Spleen (tissue), 11 donors: Measurements from ENCODE around the gene WDR4. TPM values are rescaled to one million over a fixed set of nuclear protein-coding genes. Genes with fewer than 3 reads are reported as not detected.

Experiments used
- DNase-seq: peaks from one replicate; pipeline ENCODE4 v3.0.0-alpha.2; 2020
- H3K27ac ChIP-seq, 8 donors: fragments of 200-600 bp; sonication (generic) in 7 of 8; 1 replicate in 4 of 8; 2 replicates in 4 of 8; pipeline versions ENCODE4 v1.5.0 to v1.8.0; 2016 to 2021; ENCODE audit warnings: inconsistent platforms in 4 of 8, mild to moderate bottlenecking in 4 of 8, moderate library complexity in 1 of 8
- H3K27me3 ChIP-seq, 7 donors: fragments of 200-600 bp; sonication (generic) in 6 of 7; replicated peaks in 1 of 7; 1 replicate in 4 of 7; 2 replicates in 3 of 7; pipeline versions ENCODE4 v1.5.0 to v1.8.0; 2016 to 2021; ENCODE audit warnings: inconsistent platforms in 3 of 7, mild to moderate bottlenecking in 1 of 7
- H3K36me3 ChIP-seq, 6 donors: fragments of 200-600 bp; sonication (generic) in 5 of 6; 1 replicate in 4 of 6; 2 replicates in 2 of 6; pipeline versions ENCODE4 v1.5.0 to v1.8.0; 2016 to 2021; ENCODE audit warnings: inconsistent platforms in 2 of 6
- H3K4me1 ChIP-seq, 6 donors: fragments of 200-600 bp; sonication (generic) in 5 of 6; 1 replicate in 3 of 6; 2 replicates in 3 of 6; pipeline versions ENCODE4 v1.5.0 to v1.8.0; 2016 to 2021; ENCODE audit warnings: inconsistent platforms in 3 of 6
- H3K4me3 ChIP-seq, 8 donors: fragments of 200-600 bp; sonication (generic) in 7 of 8; 1 replicate in 4 of 8; 2 replicates in 4 of 8; pipeline versions ENCODE4 v1.5.0 to v1.8.0; 2016 to 2021; ENCODE audit warnings: inconsistent platforms in 4 of 8, mild to moderate bottlenecking in 4 of 8, moderate library complexity in 2 of 8
- H3K9me3 ChIP-seq, 8 donors: fragments of 200-600 bp; sonication (generic) in 7 of 8; 1 replicate in 4 of 8; 2 replicates in 4 of 8; pipeline versions ENCODE4 v1.5.0 to v1.8.0; 2016 to 2021; ENCODE audit warnings: inconsistent platforms in 4 of 8
- POLR2A ChIP-seq, 3 donors: fragments of 450-650 bp; IDR thresholded peaks; one replicate each; pipeline ENCODE4 v1.5.1; 2017; ENCODE audit warnings: antibody characterized with exemption in 3 of 3, mild to moderate bottlenecking in 1 of 3
- POLR2AphosphoS5 ChIP-seq, 3 donors: sonication (generic); formaldehyde crosslinking; IDR thresholded peaks; one replicate each; pipeline ENCODE4 v1.5.1; 2017; ENCODE audit warnings: antibody characterized with exemption in 3 of 3
- WGBS, 5 donors: extraction: QIAGEN DNeasy Blood & Tissue Kit in 3 of 5; methylation state at CpG; one replicate each; pipeline versions ENCODE4 v1.1.5 to v1.1.7; 2013 to 2018; 5-methylcytosine and 5-hydroxymethylcytosine counted together
- intact Hi-C: fragments of 100-400 bp; cut with DNase I; formaldehyde crosslinking; loops from one replicate; pipeline ENCODE4 v1.15.0; 2023; ENCODE audit warnings: low total_unique reads
- polyA plus RNA-seq, 3 donors: library from polyadenylated mRNA; stranded (reverse); fragments of 200-250 nt; gene quantifications; one replicate each; pipeline ENCODE4 v1.2.1, GENCODE V29; 2013
- total RNA-seq, 7 donors: library from RNA; depleted of rRNA in 3 of 7; stranded (reverse); fragments of >200 nt in 3 of 7; fragmentation: NEBNext Ultra II Directional in 4 of 7; extraction: Animal tissue kit (Norgen Biotek cat#: 25700) in 4 of 7; gene quantifications; one replicate each; pipeline versions ENCODE4 v1.1.0 to v1.2.1, GENCODE V29; 2016 to 2021
- TF ChIP-seq, protein P1 (sequence below), 11 experiments: fragments of 200-600 bp in 7 of 11; fragments of 450-650 bp in 4 of 11; sonication (generic) in 4 of 11; IDR thresholded peaks in 8 of 11; conservative IDR thresholded peaks in 3 of 11; 1 replicate in 7 of 11; 2 replicates in 4 of 11; pipeline versions ENCODE4 v1.4.0 to v1.8.0; 2016 to 2021; ENCODE audit warnings: antibody characterized with exemption in 11 of 11, inconsistent platforms in 4 of 11, mild to moderate bottlenecking in 1 of 11
- donor health status: healthy with polysubstance abuse.
- donor health status: DM: no; HTN: no; CAD: no; lungs with moderate emphysema.
- donor health status: DM: no; HTN: no; CAD: no.
- donor health status: Bipolar disorder and iron deficiency.
- donor health status: healthy.
- donor health status: DM: no; HTN: no; CAD: no.
- donor health status: DM: yes; HTN: yes; CAD: no.

WDR4 gene
- total and polyA plus RNA-seq, 10 donors, result 6.1 to 31.3 (median 18.5) TPM

DNA sequence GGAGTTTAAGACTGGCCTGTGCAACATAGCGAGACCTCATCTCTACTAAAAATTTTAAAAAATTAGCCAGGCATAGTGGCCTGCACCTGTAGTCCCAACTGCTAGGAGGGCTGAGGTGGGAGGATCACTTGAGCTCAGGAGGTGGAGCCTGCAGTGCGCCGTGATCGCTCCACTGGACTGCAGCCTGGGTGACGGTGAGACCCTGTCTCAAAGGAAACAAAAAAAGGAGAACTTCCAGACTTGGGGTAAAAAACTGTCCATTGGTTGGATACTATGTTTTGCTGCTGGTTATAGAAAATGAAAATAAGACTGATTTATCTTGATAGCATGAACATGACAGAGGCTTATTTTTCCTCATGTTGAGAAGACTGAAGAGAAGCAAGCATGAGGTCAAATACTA, 79.4 kb downstream of the WDR4 start:
- H3K27ac ChIP-seq, result peak overlapping the region in 4 of 8 donors; percentile 41 to 74 (median 51)
- 41 to 66% (median 50%) methylated on average over 5 of the region's 5 CpGs for WGBS, 5 donors
- peak; percentile 87 for DNase-seq
- H3K27me3 ChIP-seq, result no peaks in the 10 kb centered on the region
- H3K4me1 ChIP-seq, result peaks cover 0 to 3% (median 0%) of the 10 kb centered on the region in 6 donors
- H3K36me3 ChIP-seq, result no peaks in the 10 kb centered on the region
- no peak overlapping the region for H3K4me3 ChIP-seq
- H3K9me3 ChIP-seq, result no peaks in the 10 kb centered on the region
- TF ChIP-seq POLR2A (IDR thresholded peaks at IDR 0.05) (no peak), POLR2AphosphoS5 (IDR thresholded peaks at IDR 0.05) (no peak)
- TF ChIP-seq, protein P1, sequence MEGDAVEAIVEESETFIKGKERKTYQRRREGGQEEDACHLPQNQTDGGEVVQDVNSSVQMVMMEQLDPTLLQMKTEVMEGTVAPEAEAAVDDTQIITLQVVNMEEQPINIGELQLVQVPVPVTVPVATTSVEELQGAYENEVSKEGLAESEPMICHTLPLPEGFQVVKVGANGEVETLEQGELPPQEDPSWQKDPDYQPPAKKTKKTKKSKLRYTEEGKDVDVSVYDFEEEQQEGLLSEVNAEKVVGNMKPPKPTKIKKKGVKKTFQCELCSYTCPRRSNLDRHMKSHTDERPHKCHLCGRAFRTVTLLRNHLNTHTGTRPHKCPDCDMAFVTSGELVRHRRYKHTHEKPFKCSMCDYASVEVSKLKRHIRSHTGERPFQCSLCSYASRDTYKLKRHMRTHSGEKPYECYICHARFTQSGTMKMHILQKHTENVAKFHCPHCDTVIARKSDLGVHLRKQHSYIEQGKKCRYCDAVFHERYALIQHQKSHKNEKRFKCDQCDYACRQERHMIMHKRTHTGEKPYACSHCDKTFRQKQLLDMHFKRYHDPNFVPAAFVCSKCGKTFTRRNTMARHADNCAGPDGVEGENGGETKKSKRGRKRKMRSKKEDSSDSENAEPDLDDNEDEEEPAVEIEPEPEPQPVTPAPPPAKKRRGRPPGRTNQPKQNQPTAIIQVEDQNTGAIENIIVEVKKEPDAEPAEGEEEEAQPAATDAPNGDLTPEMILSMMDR (IDR thresholded peaks at IDR 0.05 in 8 of 11, conservative IDR thresholded peaks at IDR 0.05 in 3 of 11), result no peak
- intact Hi-C loops, result no loop called here

- Histone ChIP-seq H3K4me3 (no peak overlapping the region), H3K4me1 (peaks cover 0 to 3% (median 0%) of the 10 kb centered on the region in 6 donors), H3K36me3 (no peaks in the 10 kb centered on the region), H3K27me3 (no peaks in the 10 kb centered on the region), H3K27ac (peak overlapping the region in 1 of 8 donors; percentile 41), H3K9me3 (no peaks in the 10 kb centered on the region)
- no peak for DNase-seq
- 63 to 74% (median 72%) methylated on average over 9 of the region's 9 CpGs for WGBS, 5 donors
- intact Hi-C loops, result no loop called here
- TF ChIP-seq, protein P1 (IDR thresholded peaks at IDR 0.05 in 8 of 11, conservative IDR thresholded peaks at IDR 0.05 in 3 of 11), result no peak
- TF ChIP-seq POLR2A (IDR thresholded peaks at IDR 0.05) (no peak), POLR2AphosphoS5 (IDR thresholded peaks at IDR 0.05) (no peak)
Observed at GRCh38 chr21:42799516-42799915, 79.8 kb downstream of the WDR4 start.

Other genes with a start within 250 kb of the WDR4 start
- gene PDE9A, start 225.9 kb downstream of the WDR4 start, total RNA-seq, result 10 to 100 TPM; 15.1 to 45.5 (median 24.9) TPM
- 10 to 100 TPM in 2 of 3 donors, 1 to 10 TPM in 1; 7.9 to 33.5 (median 18.2) TPM for gene PDE9A, start 225.9 kb downstream of the WDR4 start, polyA plus RNA-seq
- 10 to 100 TPM; 27.2 to 38.8 (median 37.1) TPM for gene NDUFV3, start 13.8 kb upstream of the WDR4 start, total RNA-seq
- 10 to 100 TPM; 12.0 to 18.7 (median 12.1) TPM for gene NDUFV3, start 13.8 kb upstream of the WDR4 start, polyA plus RNA-seq
- not detected for gene ERVH48-1, start 46.1 kb upstream of the WDR4 start, total RNA-seq
- under 1 TPM in 1 of 3 donors, not detected in 2; 0.05 TPM for gene ERVH48-1, start 46.1 kb upstream of the WDR4 start, polyA plus RNA-seq
- gene PKNOX1, start 95.0 kb upstream of the WDR4 start, total RNA-seq, result 10 to 100 TPM; 11.1 to 21.2 (median 17.3) TPM
- 10 to 100 TPM in 1 of 3 donors, 1 to 10 TPM in 2; 7.3 to 10.1 (median 8.7) TPM for gene PKNOX1, start 95.0 kb upstream of the WDR4 start, polyA plus RNA-seq
- 10 to 100 TPM in 1 of 7 donors, 1 to 10 TPM in 6; 1.2 to 10.9 (median 4.5) TPM for gene CBS, start 196.3 kb upstream of the WDR4 start, total RNA-seq
- gene CBS, start 196.3 kb upstream of the WDR4 start, polyA plus RNA-seq, result 1 to 10 TPM in 2 of 3 donors, under 1 TPM in 1; 0.65 to 2.9 (median 1.4) TPM
- gene U2AF1, start 228.0 kb upstream of the WDR4 start, total RNA-seq, result 10 to 100 TPM; 15.2 to 98.0 (median 61.2) TPM
- gene U2AF1, start 228.0 kb upstream of the WDR4 start, polyA plus RNA-seq, result 10 to 100 TPM; 36.7 to 70.8 (median 40.7) TPM